A673 (cell line): ENCODE data around the gene NPLOC4. TPM values are rescaled to one million over a fixed set of nuclear protein-coding genes. Genes with fewer than 3 reads are reported as not detected.

Experiments used
- BruUV-seq: library from RNA; stranded (reverse); fragments of 400-500 nt; replicated peaks from 2 replicates; lab custom pipeline; 2021; lab: Mats Ljungman, UMichigan
- CTCF ChIA-PET: fragments of 300-600 bp; sonication (Branson Sonifier 250); formaldehyde crosslinking; loops from one replicate; lab custom pipeline; 2022; ENCODE audit warnings: antibody characterized with exemption; lab: Charles Lee
- POLR2A ChIA-PET: fragments of 300-600 bp; sonication (Branson Sonifier 250); formaldehyde crosslinking; loops from one replicate; lab custom pipeline; 2022; ENCODE audit warnings: antibody characterized with exemption; ENCODE audit not compliant: low non-redundant PET; lab: Charles Lee
- DNase-seq: peaks from one replicate; pipeline ENCODE4 v3.0.0-alpha.2; 2015; ENCODE audit warnings: low spot score
- H3K27ac ChIP-seq: fragments of 200-600 bp; sonication (generic); 2 replicates; pipeline ENCODE4 v1.5.1; 2016; ENCODE audit warnings: mixed run types, low read depth, mild to moderate bottlenecking, mixed read lengths, antibody characterized with exemption, low read length; ENCODE audit not compliant: poor library complexity, severe bottlenecking
- H3K27me3 ChIP-seq: fragments of 200-600 bp; sonication (generic); replicated peaks from 2 replicates; pipeline ENCODE4 v1.6.1; 2017; ENCODE audit warnings: mixed run types, low read depth, mild to moderate bottlenecking, mixed read lengths, antibody characterized with exemption, low read length; ENCODE audit not compliant: insufficient read depth, poor library complexity
- H3K36me3 ChIP-seq: fragments of 200-600 bp; sonication (generic); 2 replicates; pipeline ENCODE4 v1.6.1; 2016; ENCODE audit warnings: mixed run types, mild to moderate bottlenecking, mixed read lengths, antibody characterized with exemption, low read length; ENCODE audit not compliant: insufficient read depth, poor library complexity, severe bottlenecking
- H3K4me1 ChIP-seq: fragments of 200-600 bp; sonication (generic); 2 replicates; pipeline ENCODE4 v1.6.1; 2017; ENCODE audit warnings: mixed run types, mild to moderate bottlenecking, mixed read lengths, antibody characterized with exemption, low read length; ENCODE audit not compliant: insufficient read depth, poor library complexity, severe bottlenecking
- H3K4me3 ChIP-seq: fragments of 200-600 bp; sonication (generic); 2 replicates; pipeline ENCODE4 v1.5.1; 2016; ENCODE audit warnings: low read depth, mixed run types, mild to moderate bottlenecking, mixed read lengths, low read length; ENCODE audit not compliant: poor library complexity, severe bottlenecking
- H3K9me3 ChIP-seq: fragments of 200-600 bp; sonication (generic); 2 replicates; pipeline ENCODE4 v1.6.1; 2016; ENCODE audit warnings: mixed run types, low read depth, mild to moderate bottlenecking, mixed read lengths, antibody characterized with exemption, low read length; ENCODE audit not compliant: poor library complexity, severe bottlenecking
- EZH2 ChIP-seq: fragments of 200-600 bp; sonication (generic); IDR thresholded peaks from 2 replicates; pipeline ENCODE4 v1.6.1; 2017; ENCODE audit warnings: borderline replicate concordance, low read depth, mild to moderate bottlenecking, mixed read lengths, antibody characterized with exemption, low read length; ENCODE audit not compliant: poor library complexity, severe bottlenecking
- intact Hi-C: fragments of 100-400 bp; cut with micrococcal nuclease; formaldehyde crosslinking; loops from one replicate; pipeline ENCODE4 v1.10.0; 2022; ENCODE audit not compliant: unreplicated experiment
- total RNA-seq: library from RNA; stranded (reverse); gene quantifications from 2 replicates; pipeline ENCODE4 v1.2.3, GENCODE V29; 2021
- TF ChIP-seq, protein P1 (sequence below): fragments of 300-800, 200-600 bp; sonication (generic); conservative IDR thresholded peaks from 2 replicates; pipeline ENCODE4 v1.5.1; 2017; ENCODE audit warnings: low read depth, mild to moderate bottlenecking, antibody characterized with exemption, low read length, moderate library complexity, mixed read lengths

The NPLOC4 gene
- total RNA-seq, 1 experiment from 2014 or later = 195 TPM

DNA sequence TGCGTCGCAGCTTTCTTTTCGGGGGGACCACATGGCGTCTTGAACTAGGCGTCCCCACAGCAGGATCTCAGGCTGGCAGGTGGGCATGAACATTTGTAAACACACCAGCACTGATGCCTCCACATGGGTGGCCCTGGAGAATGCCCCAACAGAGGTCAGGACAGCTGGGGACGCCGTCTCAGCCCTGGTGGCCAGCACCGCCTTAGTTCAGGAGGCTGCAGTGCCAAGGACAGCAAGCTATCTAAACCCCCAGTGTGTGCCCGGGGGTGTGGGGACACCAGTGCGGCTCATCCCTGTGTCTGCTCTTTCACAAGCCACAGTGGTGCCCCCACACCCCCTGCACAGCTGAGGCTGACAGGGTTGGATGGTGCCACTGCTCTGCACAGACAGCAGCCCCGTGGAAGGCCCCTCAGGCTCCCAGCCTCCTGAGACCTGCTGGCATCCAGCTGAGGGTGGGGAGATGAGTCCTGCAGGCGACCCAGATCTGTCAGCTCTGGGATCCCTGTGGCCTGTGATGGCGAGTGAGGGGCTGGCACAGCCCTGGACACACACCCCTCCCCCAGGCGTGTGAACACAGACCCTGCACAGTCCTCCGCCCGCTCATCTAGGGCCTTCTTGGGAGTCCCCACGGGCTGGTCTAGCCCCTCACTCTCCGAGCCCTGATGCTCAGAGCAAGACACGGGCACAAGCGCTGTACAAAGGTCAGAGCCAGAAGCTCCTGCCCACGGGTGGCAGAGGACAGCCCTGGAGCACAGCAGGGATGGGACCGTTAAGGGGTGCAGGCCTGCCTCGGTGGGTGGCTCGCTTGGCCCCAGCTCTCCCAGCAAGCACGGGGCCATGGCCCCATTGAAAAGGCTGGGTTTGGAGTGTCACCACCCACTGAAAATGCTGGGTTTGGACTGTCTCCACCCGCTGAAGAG lies 98.0 kb downstream of the NPLOC4 start:
- CTCF ChIA-PET = interaction anchor here (0.6 kb wide), 1 partner anchor 34 kb away, joined by 3 read pairs; no protein-coding TSS in a partner anchor
- no peak for DNase-seq
- intact Hi-C loops = no loop called here
- TF ChIP-seq, protein P1, sequence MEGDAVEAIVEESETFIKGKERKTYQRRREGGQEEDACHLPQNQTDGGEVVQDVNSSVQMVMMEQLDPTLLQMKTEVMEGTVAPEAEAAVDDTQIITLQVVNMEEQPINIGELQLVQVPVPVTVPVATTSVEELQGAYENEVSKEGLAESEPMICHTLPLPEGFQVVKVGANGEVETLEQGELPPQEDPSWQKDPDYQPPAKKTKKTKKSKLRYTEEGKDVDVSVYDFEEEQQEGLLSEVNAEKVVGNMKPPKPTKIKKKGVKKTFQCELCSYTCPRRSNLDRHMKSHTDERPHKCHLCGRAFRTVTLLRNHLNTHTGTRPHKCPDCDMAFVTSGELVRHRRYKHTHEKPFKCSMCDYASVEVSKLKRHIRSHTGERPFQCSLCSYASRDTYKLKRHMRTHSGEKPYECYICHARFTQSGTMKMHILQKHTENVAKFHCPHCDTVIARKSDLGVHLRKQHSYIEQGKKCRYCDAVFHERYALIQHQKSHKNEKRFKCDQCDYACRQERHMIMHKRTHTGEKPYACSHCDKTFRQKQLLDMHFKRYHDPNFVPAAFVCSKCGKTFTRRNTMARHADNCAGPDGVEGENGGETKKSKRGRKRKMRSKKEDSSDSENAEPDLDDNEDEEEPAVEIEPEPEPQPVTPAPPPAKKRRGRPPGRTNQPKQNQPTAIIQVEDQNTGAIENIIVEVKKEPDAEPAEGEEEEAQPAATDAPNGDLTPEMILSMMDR = no peak
- TF ChIP-seq EZH2 = no peak
- Histone ChIP-seq H3K9me3 (no peaks in the 10 kb centered on the region), H3K36me3 (peaks cover 4% of the 10 kb centered on the region), H3K4me1 (no peaks in the 10 kb centered on the region), H3K27me3 (peaks cover 11% of the 10 kb centered on the region), H3K27ac (no peak overlapping the region), H3K4me3 (no peak overlapping the region)
- POLR2A ChIA-PET = no interaction called here
- no TSS peak for BruUV-seq

DNA sequence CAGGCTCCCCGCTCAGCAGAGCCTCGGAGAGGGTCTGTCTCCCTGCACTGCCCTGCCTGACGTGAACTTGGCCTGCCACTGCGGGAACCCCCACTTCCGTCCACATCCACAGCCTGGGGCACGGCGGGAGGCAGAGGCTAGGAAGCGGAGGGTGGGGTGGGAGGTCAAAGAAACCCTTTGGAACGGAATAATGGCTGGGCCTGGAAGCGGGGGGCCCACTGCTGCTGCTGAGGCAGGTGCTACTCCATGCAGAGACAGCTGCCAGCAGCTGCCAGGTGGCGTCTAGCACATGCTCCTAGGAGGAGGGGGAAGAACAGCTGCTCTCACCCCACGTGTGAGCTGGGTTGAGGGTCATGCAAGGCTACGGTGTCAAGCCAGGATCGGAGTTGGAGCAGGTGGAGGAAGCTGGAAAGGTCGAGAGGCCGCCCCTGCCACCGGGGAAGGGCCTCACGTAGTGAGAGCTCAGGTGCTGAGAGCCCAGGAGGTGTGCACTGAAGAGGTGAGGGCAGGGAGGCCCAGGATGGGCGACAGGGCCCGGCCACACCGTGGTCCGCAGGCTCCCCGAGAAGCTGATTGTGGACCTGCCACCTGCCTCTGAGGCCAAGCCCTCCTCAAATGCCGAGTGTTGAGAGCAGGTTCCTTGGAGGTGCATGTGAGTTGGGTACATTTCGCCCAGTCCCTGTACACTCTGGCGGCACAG lies 98.9 kb downstream of the NPLOC4 start:
- intact Hi-C loops = no loop called here
- Histone ChIP-seq H3K27ac (no peak overlapping the region), H3K27me3 (peaks cover 11% of the 10 kb centered on the region), H3K4me3 (no peak overlapping the region), H3K36me3 (no peaks in the 10 kb centered on the region), H3K9me3 (no peaks in the 10 kb centered on the region), H3K4me1 (no peaks in the 10 kb centered on the region)
- no TSS peak for BruUV-seq
- DNase-seq = no peak
- no peak for TF ChIP-seq EZH2
- TF ChIP-seq, protein P1 = 0 out of 2 replicates have a peak, but pooled peaks have one; percentile 1
- ChIA-PET POLR2A (no interaction called here), CTCF (interaction anchor here (0.6 kb wide), 1 partner anchor 33 kb away, joined by 3 read pairs; no protein-coding TSS in a partner anchor)

DNA sequence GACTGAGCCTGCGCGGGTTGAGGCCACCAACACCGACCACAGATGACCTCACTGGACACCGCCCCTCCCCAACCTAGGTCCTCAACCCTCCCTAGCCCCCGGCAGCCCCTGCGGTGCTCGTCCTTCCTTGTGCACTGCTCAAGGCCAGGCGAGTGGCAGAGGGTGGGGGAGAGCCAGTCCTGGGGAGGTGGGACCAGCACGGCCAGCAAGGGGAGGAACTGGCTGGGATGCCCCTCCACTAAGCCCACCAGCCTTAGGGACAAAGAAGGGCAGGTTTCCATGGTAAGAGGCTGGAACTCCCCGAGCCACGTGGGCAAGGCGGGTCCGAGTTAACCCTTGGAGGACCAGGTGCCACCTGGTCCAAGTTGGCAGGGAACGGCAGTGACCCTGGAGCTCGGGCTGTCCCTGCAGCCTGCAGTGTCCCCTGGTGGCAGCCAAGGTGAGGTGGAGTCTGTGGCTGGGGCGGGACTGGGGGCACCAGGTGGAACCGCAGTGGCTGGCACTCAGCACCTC lies 99.5 kb downstream of the NPLOC4 start:
- H3K4me1 ChIP-seq = no peaks in the 10 kb centered on the region
- H3K9me3 ChIP-seq = no peaks in the 10 kb centered on the region
- CTCF ChIA-PET = no interaction called here
- POLR2A ChIA-PET = no interaction called here
- H3K27ac ChIP-seq = no peak overlapping the region
- no peaks in the 10 kb centered on the region for H3K36me3 ChIP-seq
- BruUV-seq = no TSS peak
- no peak overlapping the region for H3K4me3 ChIP-seq
- H3K27me3 ChIP-seq = peaks cover 11% of the 10 kb centered on the region
- intact Hi-C loops = no loop called here
- DNase-seq = no peak
- TF ChIP-seq, protein P1 = peak; percentile 50
- TF ChIP-seq EZH2 = no peak
